SU-DHL-6 (cell line): ENCODE measurements around the gene LARP4B.

ENCODE experiments used
- H2AFZ ChIP-seq: fragments of 200-600 bp; sonication (generic); 2 replicates; pipeline ENCODE4 v1.6.1; 2014; ENCODE audit warnings: low read depth, mild to moderate bottlenecking, moderate library complexity, mixed read lengths, antibody characterized with exemption, low read length; ENCODE audit not compliant: severe bottlenecking
- H3F3A ChIP-seq: fragments of 200-600 bp; shearing (Covaris generic); 2 replicates; pipeline ENCODE4 v1.6.0; 2016; ENCODE audit warnings: antibody characterized with exemption, mild to moderate bottlenecking; ENCODE audit not compliant: insufficient read depth
- H3K27ac ChIP-seq: fragments of 200-600 bp; sonication (generic); 2 replicates; pipeline ENCODE4 v1.5.1; 2016; ENCODE audit warnings: low read depth, mild to moderate bottlenecking, low read length, moderate library complexity, mixed read lengths
- H3K27me3 ChIP-seq: fragments of 200-600 bp; sonication (generic), shearing (Covaris generic); 2 replicates; pipeline ENCODE4 v1.6.0; 2014; ENCODE audit warnings: mild to moderate bottlenecking, low read length
- H3K36me3 ChIP-seq: fragments of 200-600 bp; sonication (generic); 2 replicates; pipeline ENCODE4 v1.6.1; 2014; ENCODE audit warnings: mild to moderate bottlenecking, low read length, mixed read lengths
- H3K4me2 ChIP-seq: fragments of 300-600, 200-600 bp; shearing (Covaris generic), sonication (generic); 2 replicates; pipeline ENCODE4 v1.6.0; 2014; ENCODE audit warnings: low read length, low read depth, mild to moderate bottlenecking; ENCODE audit not compliant: poor library complexity, severe bottlenecking
- H3K4me3 ChIP-seq: fragments of 200-600 bp; sonication (generic); 2 replicates; pipeline ENCODE4 v1.5.1; 2014; ENCODE audit warnings: antibody characterized with exemption, low read length, mild to moderate bottlenecking, mixed read lengths; ENCODE audit not compliant: insufficient read depth, poor library complexity, severe bottlenecking
- H3K79me2 ChIP-seq: fragments of 200-600 bp; sonication (generic); 2 replicates; pipeline ENCODE4 v1.6.1; 2014; ENCODE audit warnings: mild to moderate bottlenecking, low read length, moderate library complexity; ENCODE audit not compliant: insufficient read depth
- H3K9ac ChIP-seq: fragments of 200-600 bp; sonication (generic); 2 replicates; pipeline ENCODE4 v1.7.0; 2014; ENCODE audit warnings: mild to moderate bottlenecking, low read length
- H3K9me2 ChIP-seq: fragments of 200-600 bp; sonication (generic); replicated peaks from 2 replicates; pipeline ENCODE4 v1.6.1; 2014; ENCODE audit warnings: low read length; ENCODE audit not compliant: insufficient read depth
- H3K9me3 ChIP-seq: fragments of 200-600 bp; sonication (generic); 2 replicates; pipeline ENCODE4 v1.6.1; 2014; ENCODE audit warnings: low read length, mixed read lengths; ENCODE audit not compliant: insufficient read depth
- H4K20me1 ChIP-seq: fragments of 200-600 bp; sonication (generic); 2 replicates; pipeline ENCODE4 v1.6.1; 2014; ENCODE audit warnings: low read depth, mild to moderate bottlenecking, antibody characterized with exemption, low read length, moderate library complexity, mixed read lengths
- EZH2phosphoT487 ChIP-seq: fragments of 200-600 bp; sonication (generic), shearing (Covaris generic); conservative IDR thresholded peaks from 2 replicates; pipeline ENCODE4 v1.6.1; 2018; ENCODE audit warnings: mild to moderate bottlenecking, antibody characterized with exemption, low read length, moderate library complexity, mixed read lengths
- TF ChIP-seq, protein P1 (sequence below): fragments of 200-600 bp; sonication (generic); IDR thresholded peaks from one replicate; pipeline ENCODE4 v1.5.1; 2017; ENCODE audit warnings: antibody characterized with exemption, mild to moderate bottlenecking, low read length, moderate library complexity; ENCODE audit not compliant: insufficient read depth, poor library complexity, severe bottlenecking

Gene LARP4B

DNA sequence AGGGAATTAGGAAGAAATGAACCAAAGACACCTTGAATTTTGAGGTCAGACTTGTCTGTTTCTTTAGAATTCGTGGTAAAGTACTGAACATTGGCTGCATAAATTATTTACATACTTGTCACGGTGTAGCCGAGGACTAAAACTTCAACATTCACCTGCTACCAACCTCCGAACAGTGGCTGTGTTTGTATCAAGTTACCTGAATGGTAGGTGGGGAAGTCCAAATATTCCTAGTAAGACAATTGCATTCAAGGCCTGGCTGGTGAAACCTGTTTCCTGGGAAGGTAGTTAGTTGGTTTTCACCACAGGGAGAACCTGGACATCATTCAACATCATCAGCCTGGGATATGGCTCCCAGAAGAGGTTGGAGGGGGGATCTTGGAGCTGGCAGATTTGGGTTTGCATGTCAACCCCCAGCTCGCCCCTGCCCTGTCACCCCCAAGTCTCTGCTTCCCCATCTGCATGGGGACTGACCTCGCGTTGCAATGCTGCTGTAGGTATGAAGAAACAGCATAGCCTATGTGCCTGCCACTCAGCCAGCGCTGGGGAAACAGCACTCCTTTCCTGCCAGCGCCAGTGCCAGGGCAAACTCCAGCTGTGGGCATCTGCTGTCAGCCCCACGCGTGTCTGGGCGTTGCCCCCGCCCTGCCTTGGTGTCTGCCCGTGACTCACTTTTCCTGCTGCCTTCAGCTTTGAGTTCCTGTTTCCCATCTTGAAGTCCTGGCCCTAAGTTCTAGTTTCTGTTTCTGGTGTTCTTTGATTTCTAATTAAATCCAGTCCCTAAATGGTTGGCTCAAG, 12.7 kb upstream of the LARP4B start:
- no peak overlapping the region for H2AFZ ChIP-seq
- H3K9me2 ChIP-seq = no peaks in the 10 kb centered on the region
- no peaks in the 10 kb centered on the region for H3F3A ChIP-seq
- no peak overlapping the region for H3K9ac ChIP-seq
- H3K36me3 ChIP-seq = no peaks in the 10 kb centered on the region
- no peaks in the 10 kb centered on the region for H3K79me2 ChIP-seq
- no peaks in the 10 kb centered on the region for H3K9me3 ChIP-seq
- no peak overlapping the region for H3K4me3 ChIP-seq
- TF ChIP-seq, protein P1, sequence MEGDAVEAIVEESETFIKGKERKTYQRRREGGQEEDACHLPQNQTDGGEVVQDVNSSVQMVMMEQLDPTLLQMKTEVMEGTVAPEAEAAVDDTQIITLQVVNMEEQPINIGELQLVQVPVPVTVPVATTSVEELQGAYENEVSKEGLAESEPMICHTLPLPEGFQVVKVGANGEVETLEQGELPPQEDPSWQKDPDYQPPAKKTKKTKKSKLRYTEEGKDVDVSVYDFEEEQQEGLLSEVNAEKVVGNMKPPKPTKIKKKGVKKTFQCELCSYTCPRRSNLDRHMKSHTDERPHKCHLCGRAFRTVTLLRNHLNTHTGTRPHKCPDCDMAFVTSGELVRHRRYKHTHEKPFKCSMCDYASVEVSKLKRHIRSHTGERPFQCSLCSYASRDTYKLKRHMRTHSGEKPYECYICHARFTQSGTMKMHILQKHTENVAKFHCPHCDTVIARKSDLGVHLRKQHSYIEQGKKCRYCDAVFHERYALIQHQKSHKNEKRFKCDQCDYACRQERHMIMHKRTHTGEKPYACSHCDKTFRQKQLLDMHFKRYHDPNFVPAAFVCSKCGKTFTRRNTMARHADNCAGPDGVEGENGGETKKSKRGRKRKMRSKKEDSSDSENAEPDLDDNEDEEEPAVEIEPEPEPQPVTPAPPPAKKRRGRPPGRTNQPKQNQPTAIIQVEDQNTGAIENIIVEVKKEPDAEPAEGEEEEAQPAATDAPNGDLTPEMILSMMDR = no peak
- no peak for TF ChIP-seq EZH2phosphoT487
- H3K27me3 ChIP-seq = peaks cover 3% of the 10 kb centered on the region; the same call in 1 of the 2 replicates
- H3K4me2 ChIP-seq = no peak overlapping the region
- no peaks in the 10 kb centered on the region for H4K20me1 ChIP-seq
- H3K27ac ChIP-seq = no peak overlapping the region

DNA sequence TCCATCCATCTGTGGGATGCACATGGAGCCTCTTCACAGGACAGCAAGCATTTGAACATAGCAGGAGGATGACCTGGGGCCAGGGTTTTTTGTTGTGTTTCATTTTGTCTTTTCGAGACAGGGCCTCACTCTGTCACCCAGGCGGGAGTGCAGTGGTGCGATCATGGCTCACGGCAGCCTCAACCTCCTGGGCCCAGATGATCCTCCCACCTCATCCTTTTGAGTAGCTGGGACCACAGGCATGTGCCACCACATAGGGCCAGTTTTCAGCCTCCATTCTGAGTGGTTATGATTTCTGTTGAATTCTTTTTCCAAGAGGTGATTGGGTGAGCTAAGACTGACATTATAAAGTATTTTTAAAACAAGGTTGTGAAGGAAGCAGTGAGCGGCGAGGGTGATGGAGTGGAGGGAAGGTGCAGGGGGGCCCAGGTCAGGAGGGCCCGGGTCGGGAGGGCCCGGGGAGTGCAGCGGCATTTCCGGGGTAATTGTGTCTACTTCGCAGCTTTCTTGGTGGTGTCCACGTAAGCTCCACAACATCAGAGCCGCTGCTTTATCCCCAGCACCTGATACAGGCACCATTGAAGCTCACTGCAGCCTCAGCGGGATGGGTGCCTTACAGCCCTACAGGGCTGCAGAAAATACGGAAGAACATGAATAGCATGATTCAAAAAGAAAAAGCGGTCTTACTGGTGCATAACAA, 12.0 kb upstream of the LARP4B start:
- no peak overlapping the region for H3K27ac ChIP-seq
- no peak overlapping the region for H3K4me3 ChIP-seq
- H3K79me2 ChIP-seq = no peaks in the 10 kb centered on the region
- H3K9me3 ChIP-seq = no peaks in the 10 kb centered on the region
- H3K9me2 ChIP-seq = no peaks in the 10 kb centered on the region
- TF ChIP-seq EZH2phosphoT487 = no peak
- TF ChIP-seq, protein P1 = no peak
- H3K9ac ChIP-seq = no peak overlapping the region
- H3K36me3 ChIP-seq = no peaks in the 10 kb centered on the region
- peaks cover 3% of the 10 kb centered on the region; the same call in 1 of the 2 replicates for H3K27me3 ChIP-seq
- H3F3A ChIP-seq = no peaks in the 10 kb centered on the region
- H3K4me2 ChIP-seq = no peak overlapping the region
- H4K20me1 ChIP-seq = no peaks in the 10 kb centered on the region
- no peak overlapping the region for H2AFZ ChIP-seq

DNA sequence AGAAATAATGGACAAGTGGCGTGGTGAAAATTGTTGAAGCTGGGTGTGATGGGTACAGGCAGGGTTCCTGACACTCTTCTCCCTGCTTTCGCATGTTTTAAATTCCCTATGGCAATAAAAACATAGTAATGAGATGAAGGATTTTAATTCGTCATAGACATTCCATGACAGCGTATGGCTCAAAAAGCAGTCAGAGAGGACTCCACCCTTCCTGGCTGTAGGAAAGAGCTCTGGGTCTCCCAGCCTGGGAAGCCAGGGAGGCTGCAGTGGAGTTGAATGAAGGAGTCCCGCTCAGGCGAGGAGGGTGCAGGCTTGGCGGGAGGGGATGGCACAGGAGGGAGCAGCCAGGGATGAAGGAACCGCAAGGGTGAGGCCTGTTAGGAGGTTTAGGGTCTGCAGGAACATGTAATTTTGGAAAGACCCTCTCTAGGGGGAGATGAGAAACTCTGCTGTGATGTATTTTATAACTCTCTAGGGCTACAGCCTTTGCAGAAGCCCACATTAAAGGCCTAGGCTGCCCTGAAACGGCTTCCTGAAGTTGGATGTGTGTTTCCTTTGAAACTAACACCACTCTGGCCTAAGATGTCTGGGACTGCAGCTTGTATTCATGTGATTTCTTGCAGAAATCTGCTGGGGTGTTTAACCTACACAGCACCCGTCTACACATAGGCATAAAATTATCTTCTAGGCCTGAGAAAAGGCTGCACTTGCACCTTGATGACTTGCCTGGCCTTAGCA, 7.6 kb upstream of the LARP4B start:
- H3K9me3 ChIP-seq = no peaks in the 10 kb centered on the region
- TF ChIP-seq, protein P1 = no peak
- no peak for TF ChIP-seq EZH2phosphoT487
- no peaks in the 10 kb centered on the region for H3K9me2 ChIP-seq
- H3K4me2 ChIP-seq = no peak overlapping the region
- no peak overlapping the region for H3K9ac ChIP-seq
- no peaks in the 10 kb centered on the region for H3K36me3 ChIP-seq
- no peaks in the 10 kb centered on the region for H4K20me1 ChIP-seq
- no peaks in the 10 kb centered on the region for H3K27me3 ChIP-seq
- no peak overlapping the region for H3K27ac ChIP-seq
- no peaks in the 10 kb centered on the region for H3K79me2 ChIP-seq
- H2AFZ ChIP-seq = no peak overlapping the region
- no peaks in the 10 kb centered on the region for H3F3A ChIP-seq
- no peak overlapping the region for H3K4me3 ChIP-seq
